ENCODE results near the gene GID8. TPM values are rescaled to one million over a fixed set of nuclear protein-coding genes. Genes with fewer than 3 reads are reported as not detected.

The GID8 gene
- total and polyA plus RNA-seq, 2 experiments from 2014 or later: 41.8 to 106 TPM

- 0 out of 2 replicates have a peak, but pooled peaks cover 12% of the 10 kb centered on the region for H3F3A ChIP-seq (replicated peaks; ENCODE audit: low read depth)
- TF ChIP-seq EZH2 (IDR thresholded peaks at IDR 0.05; ENCODE audit: low read depth, unreplicated experiment) (no peak), JUNB (IDR thresholded peaks at IDR 0.05; ENCODE audit: unreplicated experiment) (no peak), STAT1 (IDR thresholded peaks at IDR 0.05; ENCODE audit: unreplicated experiment) (no peak), ETS1 (IDR thresholded peaks at IDR 0.05) (no peak), EZH2phosphoT487 (IDR thresholded peaks at IDR 0.05; ENCODE audit: unreplicated experiment) (no peak), ZNF331 (CRISPR knock-in tag; IDR thresholded peaks at IDR 0.05; ENCODE audit: low read depth) (no peak), POLR2AphosphoS5 (IDR thresholded peaks at IDR 0.05; ENCODE audit: low read depth) (no peak), NANOG (IDR thresholded peaks at IDR 0.05; ENCODE audit: borderline replicate concordance) (no peak)
- Mint-ChIP-seq H3K36me3 (ENCODE audit: low read depth) (peaks cover 8% of the 10 kb centered on the region; the same call in 2 of the 3 replicates), H3K27me3 (ENCODE audit: insufficient read depth, low read depth, poor library complexity) (peaks cover 15% of the 10 kb centered on the region), H3K4me1 (peaks cover 17% of the 10 kb centered on the region), H3K9me3 (no peaks in the 10 kb centered on the region), H3K4me3 (no peak overlapping the region), H3K27ac (no peak overlapping the region)
- no peaks in the 10 kb centered on the region; the same call in none of the 2 replicates for H4K20me1 ChIP-seq (replicated peaks; ENCODE audit: insufficient read depth)
- ATAC-seq (no peak), DNase-seq (ENCODE audit: low spot score) (no peak)
- H3K79me2 ChIP-seq (replicated peaks; ENCODE audit: insufficient read depth): peaks cover 19% of the 10 kb centered on the region
- H3K4me2 ChIP-seq: no peak overlapping the region
- no peaks in the 10 kb centered on the region for H3K9me2 ChIP-seq (ENCODE audit: insufficient read depth)
- H3K27me3 ChIP-seq (ENCODE audit: insufficient read depth): no peaks in the 10 kb centered on the region
- H3K27ac ChIP-seq (ENCODE audit: low read depth): no peak overlapping the region
- peaks cover 19% of the 10 kb centered on the region for H3K4me1 ChIP-seq (ENCODE audit: insufficient read depth)
- H2AFZ ChIP-seq: no peak overlapping the region
- no peaks in the 10 kb centered on the region for H3K36me3 ChIP-seq (ENCODE audit: insufficient read depth)
- H3K4me3 ChIP-seq: no peak overlapping the region
Measured at GRCh38 chr20:62956387-62957135, 18.6 kb downstream of the GID8 start.

GRCh38 chr20:62957136-62958117, 19.5 kb downstream of the GID8 start:
- H3K4me3 Mint-ChIP-seq: no peak overlapping the region
- no peak for TF ChIP-seq ZNF114 (CRISPR knock-in tag; IDR thresholded peaks at IDR 0.05)
- TF ChIP-seq CTCF (conservative IDR thresholded peaks at IDR 0.05; ENCODE audit: low read depth in 2 of 2): no peak
- TF ChIP-seq ZNF462 (CRISPR knock-in tag; IDR thresholded peaks at IDR 0.05): no peak

More at GRCh38 chr20:62957136-62958117, 19.5 kb downstream of the GID8 start:
- Mint-ChIP-seq H3K36me3 (ENCODE audit: low read depth) (peaks cover 8% of the 10 kb centered on the region; the same call in 2 of the 3 replicates), H3K27me3 (ENCODE audit: insufficient read depth, low read depth, poor library complexity) (peaks cover 10% of the 10 kb centered on the region), H3K4me1 (peaks cover 14% of the 10 kb centered on the region), H3K9me3 (no peaks in the 10 kb centered on the region), H3K27ac (no peak overlapping the region)
- H4K20me1 ChIP-seq (replicated peaks; ENCODE audit: insufficient read depth): no peaks in the 10 kb centered on the region; the same call in 1 of the 2 replicates
- H3K4me3 ChIP-seq: no peak overlapping the region
- H3K27ac ChIP-seq (ENCODE audit: low read depth): no peak overlapping the region
- no peak for ATAC-seq
- no peaks in the 10 kb centered on the region for H3K36me3 ChIP-seq (ENCODE audit: insufficient read depth)
- H3K4me1 ChIP-seq (ENCODE audit: insufficient read depth): peaks cover 15% of the 10 kb centered on the region
- H3F3A ChIP-seq (replicated peaks; ENCODE audit: low read depth): 0 out of 2 replicates have a peak, but pooled peaks cover 12% of the 10 kb centered on the region
- peaks cover 19% of the 10 kb centered on the region for H3K79me2 ChIP-seq (replicated peaks; ENCODE audit: insufficient read depth)
- DNase-seq (ENCODE audit: low spot score): no peak
- no peaks in the 10 kb centered on the region for H3K27me3 ChIP-seq (ENCODE audit: insufficient read depth)
- H3K4me2 ChIP-seq: no peak overlapping the region
- no peaks in the 10 kb centered on the region for H3K9me2 ChIP-seq (ENCODE audit: insufficient read depth)
- H2AFZ ChIP-seq: no peak overlapping the region

Data from GM23338 (cell line).